K562 (cell line): ENCODE measurements around the gene POLRMT. TPM values are rescaled to one million over a fixed set of nuclear protein-coding genes. Genes with fewer than 3 reads are reported as not detected.

Experiments
- AFF4 ChIP-seq: sonication (generic); formaldehyde crosslinking; IDR thresholded peaks from 2 replicates; pipeline ENCODE4 v1.8.0; 2023; ENCODE audit warnings: mild to moderate bottlenecking, missing genetic modification reagents
- HNRNPL ChIP-seq: fragments of 200-400 bp; formaldehyde crosslinking; IDR thresholded peaks from 2 replicates; pipeline ENCODE4 v1.6.1; 2017; ENCODE audit warnings: low read depth, mild to moderate bottlenecking, low read length
- ZBTB40 ChIP-seq, 2 experiments: fragments of 450-650 bp in 1 of 2; sonication (generic) in 1 of 2; formaldehyde crosslinking in 1 of 2; IDR thresholded peaks; 2 replicates each; pipeline versions ENCODE4 v1.7.1 to v1.9.0; 2016 to 2022; ENCODE audit warnings: inconsistent platforms in 1 of 2, mild to moderate bottlenecking in 1 of 2, missing genetic modification reagents in 1 of 2
- polyA plus RNA-seq, 8 experiments: library from polyadenylated mRNA; depleted of rRNA in 4 of 8; stranded (reverse) in 5 of 8; unstranded in 3 of 8; fragments of >200 nt; fragmentation: Nextera tagmentation in 2 of 8; fragmentation: Illumina TruSeq in 1 of 8; extraction: Ambion mirVana in 2 of 8; extraction: Trizol in 1 of 8; gene quantifications; 2 replicates each; pipeline versions ENCODE4 v1.2.1 to v1.2.3, GENCODE V29; 2011 to 2014; ENCODE audit warnings: inconsistent platforms in 1 of 8, missing spikeins in 1 of 8
- total RNA-seq, 7 experiments: library from RNA; depleted of rRNA in 6 of 7; stranded (reverse); fragments of >200 nt in 6 of 7; fragmentation: Illumina TruSeq in 2 of 7; extraction: Trizol in 2 of 7; gene quantifications; 2 replicates each; pipeline versions ENCODE4 v1.2.1 to v1.2.3, GENCODE V29; 2011 to 2021; ENCODE audit warnings: low replicate concordance in 1 of 7

The POLRMT gene
- total and polyA plus RNA-seq, 9 of the 15 experiments (the other 6 are each of a cell fraction or from before 2014, with no cell fraction given), result 30.3 to 144 (median 68.0) TPM

- TF ChIP-seq AFF4 (no peak), ZBTB40 (IDR thresholded peaks at IDR 0.05) (no peak), ZBTB40 (CRISPR knock-in tag; IDR thresholded peaks at IDR 0.05) (no peak), HNRNPL (no peak)
Observed at GRCh38 chr19:656751-657559, 23.6 kb upstream of the POLRMT start (continued).
